ENCODE measurements around the gene DNM1L. TPM values are rescaled to one million over a fixed set of nuclear protein-coding genes. Genes with fewer than 3 reads are reported as not detected.

DNM1L gene
- total RNA-seq, 1 experiment from 2014 or later: 79.8 TPM

- Histone ChIP-seq H3K27ac (ENCODE audit: insufficient read length, low read depth, low read length) (no peak overlapping the region), H2AK5ac (ENCODE audit: insufficient read length, low read length) (no peak overlapping the region), H3K79me2 (ENCODE audit: insufficient read depth, low read length) (peaks cover 27% of the 10 kb centered on the region; the same call in 1 of the 2 replicates), H3K4me1 (ENCODE audit: insufficient read depth, low read length) (no peaks in the 10 kb centered on the region), H2BK5ac (ENCODE audit: insufficient read length, low read length) (no peak overlapping the region), H4K8ac (replicated peaks; ENCODE audit: insufficient read length, low read depth, low read length) (no peak overlapping the region), H3K18ac (ENCODE audit: insufficient read length, low read depth, low read length) (no peak overlapping the region), H3K23ac (ENCODE audit: insufficient read length, low read depth, low read length) (no peak overlapping the region), H3K56ac (ENCODE audit: insufficient read length, low read depth, low read length) (no peak overlapping the region), H3K27me3 (ENCODE audit: insufficient read depth, low read length) (no peaks in the 10 kb centered on the region), H3K9ac (ENCODE audit: extremely low read depth, insufficient read length, low read length) (no peak overlapping the region), H4K91ac (ENCODE audit: insufficient read length, low read depth, low read length) (no peak overlapping the region), H3T11ph (ENCODE audit: low read length) (no peak overlapping the region), H2AFZ (ENCODE audit: low read length) (no peak overlapping the region), H2BK120ac (ENCODE audit: low read depth, low read length, poor library complexity, severe bottlenecking) (no peak overlapping the region), H2BK12ac (ENCODE audit: insufficient read length, low read depth, low read length) (no peak overlapping the region), H3K23me2 (ENCODE audit: insufficient read length, low read depth, low read length, poor library complexity, severe bottlenecking) (no peaks in the 10 kb centered on the region), H3K9me3 (ENCODE audit: control insufficient read depth, low read depth, low read length) (no peaks in the 10 kb centered on the region), H2BK15ac (ENCODE audit: low read depth, low read length) (no peak overlapping the region), H3K14ac (ENCODE audit: insufficient read depth, low read length) (no peak overlapping the region), H2BK20ac (ENCODE audit: low read depth, low read length, poor library complexity, severe bottlenecking) (no peak overlapping the region), H3K79me1 (ENCODE audit: insufficient read depth, low read depth, low read length, poor library complexity, severe bottlenecking) (no peaks in the 10 kb centered on the region), H3K4me2 (ENCODE audit: insufficient read depth, insufficient read length, low read length) (peak overlapping the region; percentile 89), H3K4ac (ENCODE audit: low read depth, low read length) (no peak overlapping the region), H4K20me1 (ENCODE audit: control insufficient read depth, insufficient read depth, insufficient read length) (no peaks in the 10 kb centered on the region), H4K5ac (ENCODE audit: insufficient read length, low read depth, low read length) (no peak overlapping the region)
- H3K4me1 Mint-ChIP-seq: peaks cover 10 to 16% of the 10 kb centered on the region in 2 experiments
- no peak overlapping the region for H3K27ac Mint-ChIP-seq
- no peaks in the 10 kb centered on the region for H3K9me3 Mint-ChIP-seq
- peak overlapping the region; percentile 86 to 92 for H3K4me3 Mint-ChIP-seq
- H3K36me3 Mint-ChIP-seq (ENCODE audit: insufficient read depth in 1 of 3, low read depth in 3 of 3): peaks cover 11 to 20% (median 12%) of the 10 kb centered on the region in 3 experiments; a peak in 6 of 7 replicates
- TF ChIP-seq CTCF (conservative IDR thresholded peaks at IDR 0.05): no peak
- H3K27me3 Mint-ChIP-seq (ENCODE audit: low read depth): no peaks in the 10 kb centered on the region
- no peak for DNase-seq
Measured at GRCh38 chr12:32680787-32681186, 1.7 kb downstream of the DNM1L start.

All from H9 (cell line).